ENCODE measurements around the gene LMX1B. TPM values are rescaled to one million over a fixed set of nuclear protein-coding genes. Genes with fewer than 3 reads are reported as not detected.

LMX1B gene
- total RNA-seq, 1 donor from 2014 or later = 0.64 TPM

- no peak for DNase-seq (ENCODE audit: extremely low read depth, low read depth, low spot score)
Observed at GRCh38 chr9:126630458-126631237, 16.9 kb downstream of the LMX1B start.

GRCh38 chr9:126631254-126631653 lies 17.5 kb downstream of the LMX1B start:
- no peak for DNase-seq (ENCODE audit: extremely low read depth, low read depth, low spot score)

DNA sequence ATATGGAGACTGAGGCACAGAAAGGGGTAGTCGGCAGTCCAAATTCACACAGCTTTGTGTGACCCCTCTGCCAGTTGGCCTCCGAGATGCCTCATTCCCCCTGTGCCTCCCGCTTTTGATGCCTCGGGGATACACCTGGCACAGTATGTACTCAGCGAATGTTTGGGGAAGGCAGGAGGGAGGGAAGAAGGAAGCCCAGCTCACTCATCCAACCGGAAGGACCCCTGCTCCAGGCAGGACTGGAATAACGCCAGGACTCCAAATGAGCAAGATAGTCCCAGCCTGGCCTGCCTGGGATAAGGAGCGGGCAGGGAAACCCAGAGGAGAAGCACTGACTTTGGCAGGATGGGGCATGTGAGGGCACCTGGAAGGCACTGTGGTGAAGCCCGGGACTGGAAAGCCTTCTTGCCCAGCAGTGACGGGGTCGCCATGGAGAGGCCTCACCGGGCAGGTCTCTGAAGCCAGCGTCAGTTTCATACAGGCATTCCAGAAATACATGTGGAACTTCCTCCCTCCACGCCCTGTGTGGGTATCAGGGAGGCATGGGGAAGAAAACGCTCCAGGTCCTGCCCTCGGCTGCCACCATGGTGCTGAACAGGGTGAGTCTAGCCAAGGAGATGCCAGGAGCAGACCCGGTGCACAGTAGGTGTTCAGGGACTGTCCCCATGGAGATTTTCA lies 20.3 kb downstream of the LMX1B start:
- no peak for DNase-seq (ENCODE audit: extremely low read depth, low read depth, low spot score)

GRCh38 chr9:126635061-126635460 lies 21.3 kb downstream of the LMX1B start:
- DNase-seq (ENCODE audit: extremely low read depth, low read depth, low spot score) = no peak

GRCh38 chr9:126635661-126636439 lies 22.1 kb downstream of the LMX1B start:
- DNase-seq (ENCODE audit: extremely low read depth, low read depth, low spot score) = no peak

GRCh38 chr9:126636983-126637798 lies 23.5 kb downstream of the LMX1B start:
- DNase-seq (ENCODE audit: extremely low read depth, low read depth, low spot score) = no peak

DNA sequence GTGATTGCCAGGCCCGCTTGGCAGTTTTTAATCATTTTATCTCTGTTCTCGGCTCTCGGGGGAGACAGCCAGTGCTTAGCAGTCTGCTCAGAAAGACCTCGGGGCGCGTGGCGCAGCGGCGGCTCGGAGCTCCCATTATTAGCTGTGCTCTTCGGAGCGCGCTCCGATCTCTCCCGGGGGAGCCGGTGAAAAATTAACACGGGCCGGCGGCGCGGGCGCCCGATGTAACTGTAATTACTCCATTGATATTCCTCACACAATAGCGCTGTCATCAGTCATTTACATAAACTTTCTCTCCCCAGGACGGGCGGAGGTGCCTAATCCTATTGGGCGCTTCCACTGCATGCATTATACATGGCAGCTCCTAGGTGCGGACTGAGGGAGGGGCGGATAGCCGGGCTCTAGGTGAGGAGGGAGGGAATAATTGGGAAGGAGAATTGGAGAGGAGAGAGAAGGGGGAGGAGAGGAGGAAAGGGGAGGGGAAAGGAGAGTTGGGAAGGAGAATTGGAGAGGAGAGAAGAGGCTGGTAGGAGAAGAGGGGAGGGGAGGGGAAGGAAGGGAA lies 24.9 kb downstream of the LMX1B start:
- no peak for DNase-seq (ENCODE audit: extremely low read depth, low read depth, low spot score)

DNA sequence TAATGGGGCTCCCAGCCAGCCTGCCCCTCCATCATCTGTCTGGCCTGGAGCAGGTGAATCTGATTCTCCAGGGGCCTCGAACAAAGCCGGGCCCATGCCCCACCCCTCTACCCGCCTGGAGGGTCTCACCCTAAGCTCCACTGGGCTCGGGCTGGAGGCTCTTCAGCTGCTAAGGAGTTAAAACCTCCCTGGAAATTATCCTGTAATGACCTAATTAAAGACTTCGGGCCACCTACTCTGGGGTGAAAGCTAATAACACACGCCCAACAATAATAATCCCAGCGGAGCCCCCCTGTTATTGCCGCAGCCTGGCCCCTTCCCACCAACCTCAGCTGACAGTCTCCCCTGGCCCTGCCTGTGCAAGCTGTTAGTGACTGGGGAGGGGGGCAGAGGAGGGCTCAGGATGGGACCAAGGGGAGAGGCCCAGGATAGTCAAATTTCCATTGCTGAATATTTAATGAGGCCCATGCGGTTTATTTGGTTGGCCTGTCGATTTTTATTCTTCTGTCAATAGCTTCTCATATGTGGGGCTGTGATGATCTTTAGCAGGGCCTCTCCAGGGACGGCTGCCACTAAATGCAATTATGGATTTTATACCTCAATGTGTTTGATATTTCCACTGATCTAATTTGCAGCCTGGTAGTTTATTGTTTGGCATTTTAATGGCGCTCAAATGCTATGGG lies 25.7 kb downstream of the LMX1B start:
- no peak for DNase-seq (ENCODE audit: extremely low read depth, low read depth, low spot score)

DNA sequence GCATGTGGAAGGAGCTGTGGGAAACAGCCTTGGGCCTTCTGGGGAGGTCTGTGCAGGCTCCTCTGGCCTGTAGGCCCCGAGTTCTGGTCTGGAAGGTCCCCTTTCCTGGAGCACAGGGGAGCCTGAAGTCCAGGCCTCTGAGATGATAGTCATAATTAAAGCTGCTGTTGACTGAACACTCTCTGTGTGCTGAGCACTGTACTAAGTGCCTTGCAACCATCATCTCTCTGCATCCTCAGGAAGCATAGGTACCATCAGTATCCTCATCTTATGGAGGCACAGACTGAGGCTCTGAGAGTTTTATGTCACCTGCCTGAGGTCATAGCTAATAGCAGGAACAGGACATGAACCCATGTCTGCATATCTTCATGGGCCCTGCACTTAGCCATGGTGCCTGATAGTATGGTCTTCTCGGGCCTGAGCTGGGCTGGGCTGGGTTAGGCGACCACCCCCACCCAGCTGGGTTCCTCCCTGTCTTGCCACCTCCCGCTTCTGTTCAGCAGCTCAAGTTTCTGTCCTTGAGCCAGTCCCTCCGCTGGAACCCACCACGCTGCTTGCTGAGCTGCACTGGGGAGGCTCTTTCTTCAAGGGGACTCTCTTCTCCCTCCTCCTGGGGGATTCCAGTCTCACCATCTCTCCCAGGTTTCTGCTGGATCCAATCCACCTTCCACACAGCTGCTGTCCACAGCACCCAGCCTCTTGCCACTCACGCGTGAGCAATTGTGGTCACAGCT lies 27.6 kb downstream of the LMX1B start:
- DNase-seq (ENCODE audit: extremely low read depth, low read depth, low spot score) = no peak

GRCh38 chr9:126642010-126642744 lies 28.4 kb downstream of the LMX1B start:
- DNase-seq (ENCODE audit: extremely low read depth, low read depth, low spot score) = no peak

DNA sequence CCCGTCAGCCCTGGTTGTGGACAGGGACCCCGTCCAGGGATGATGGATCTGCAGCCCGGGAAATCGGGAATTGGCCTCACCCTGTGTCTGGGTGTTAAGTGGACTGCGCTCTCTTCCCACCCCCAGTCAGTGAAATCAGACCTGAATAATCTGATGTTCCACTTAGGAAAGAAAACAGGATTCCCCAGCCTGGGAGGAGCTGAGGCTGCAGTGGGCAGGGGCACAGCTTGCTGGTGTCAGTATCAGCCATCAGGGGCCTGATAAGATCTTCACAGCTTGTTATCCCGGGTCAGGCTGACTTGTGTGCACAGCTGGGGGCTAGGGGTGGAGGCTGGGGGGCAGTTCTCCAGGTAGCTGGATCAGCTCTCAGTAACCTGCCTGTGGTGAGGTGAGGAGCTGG lies 29.1 kb downstream of the LMX1B start:
- no peak for DNase-seq (ENCODE audit: extremely low read depth, low read depth, low spot score)

DNA sequence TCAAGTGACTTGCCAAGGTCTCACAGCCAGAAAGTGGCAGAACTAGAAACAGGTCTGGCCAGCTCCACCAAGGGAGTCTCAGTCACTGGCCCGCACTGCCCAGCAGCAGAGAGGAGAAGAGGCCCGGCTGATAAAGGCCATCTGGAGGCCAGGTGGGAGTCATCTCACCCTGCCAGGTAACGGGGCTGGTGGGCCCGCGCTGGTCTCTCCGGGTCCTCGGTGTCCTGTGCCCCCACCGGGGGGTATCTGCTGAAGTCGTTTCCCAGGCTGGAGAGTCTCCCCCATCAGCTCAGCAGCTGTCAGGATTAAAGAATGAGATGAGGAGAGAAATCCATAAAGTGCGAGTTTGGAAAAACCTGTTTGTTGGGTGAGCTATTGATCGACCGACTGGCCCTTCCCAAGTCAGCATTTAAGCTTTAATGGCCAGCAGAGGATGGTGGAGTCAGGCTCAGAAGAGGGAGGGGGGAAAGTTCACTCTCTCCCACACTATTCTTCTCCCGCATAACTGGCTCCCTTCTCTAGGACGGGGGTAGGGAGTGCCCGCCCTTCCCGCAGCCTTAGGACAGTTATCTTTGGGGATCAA lies 30.3 kb downstream of the LMX1B start:
- DNase-seq (ENCODE audit: extremely low read depth, low read depth, low spot score) = no peak

GRCh38 chr9:126646162-126646561 lies 32.4 kb downstream of the LMX1B start:
- no peak for DNase-seq (ENCODE audit: extremely low read depth, low read depth, low spot score)

GRCh38 chr9:126647585-126648411 lies 34.1 kb downstream of the LMX1B start:
- no peak for DNase-seq (ENCODE audit: extremely low read depth, low read depth, low spot score)

GRCh38 chr9:126649477-126649876 lies 35.7 kb downstream of the LMX1B start:
- no peak for DNase-seq (ENCODE audit: extremely low read depth, low read depth, low spot score)

GRCh38 chr9:126650404-126651341 lies 36.9 kb downstream of the LMX1B start:
- DNase-seq (ENCODE audit: extremely low read depth, low read depth, low spot score) = no peak

Data from glomerular endothelial cell (primary cell).